HepG2 (cell line): Measurements from ENCODE around the gene REEP6. TPM values are rescaled to one million over a fixed set of nuclear protein-coding genes. Genes with fewer than 3 reads are reported as not detected.

Experiments
- ATF1 ChIP-seq: IDR thresholded peaks from 2 replicates; pipeline ENCODE4 v1.6.1; 2016; ENCODE audit warnings: mild to moderate bottlenecking, control low read depth
- CBFB ChIP-seq: sonication (generic); formaldehyde crosslinking; IDR thresholded peaks from 2 replicates; pipeline ENCODE4 v1.4.0; 2020; ENCODE audit warnings: missing genetic modification reagents
- CC2D1A ChIP-seq: sonication (generic); formaldehyde crosslinking; IDR thresholded peaks from 2 replicates; pipeline ENCODE4 v1.8.1; 2023; ENCODE audit warnings: mild to moderate bottlenecking, missing genetic modification reagents
- ERF ChIP-seq: IDR thresholded peaks from 2 replicates; pipeline ENCODE4 v1.6.1; 2018; ENCODE audit warnings: missing biosample characterization, missing genetic modification reagents
- HIVEP1 ChIP-seq: sonication (generic); formaldehyde crosslinking; IDR thresholded peaks from 2 replicates; pipeline ENCODE4 v1.4.0; 2020; ENCODE audit warnings: mild to moderate bottlenecking, missing genetic modification reagents
- HMGXB4 ChIP-seq, 2 experiments: sonication (generic) in 1 of 2; formaldehyde crosslinking in 1 of 2; IDR thresholded peaks; 2 replicates each; pipeline versions ENCODE4 v1.4.0 to v1.6.1; 2018 to 2020; ENCODE audit warnings: missing genetic modification reagents in 2 of 2, borderline replicate concordance in 1 of 2, low read depth in 1 of 2, mild to moderate bottlenecking in 1 of 2, missing biosample characterization in 1 of 2
- HNF4G ChIP-seq, 2 experiments: sonication (generic) in 1 of 2; formaldehyde crosslinking in 1 of 2; IDR thresholded peaks; 2 replicates each; pipeline versions ENCODE4 v1.4.0 to v1.6.1; 2011 to 2020; ENCODE audit warnings: borderline replicate concordance in 2 of 2, low read depth in 2 of 2, mild to moderate bottlenecking in 2 of 2, low read length in 1 of 2, missing genetic modification reagents in 1 of 2, moderate library complexity in 1 of 2
- IKZF1 ChIP-seq: fragments of 450-650 bp; IDR thresholded peaks from 2 replicates; pipeline ENCODE4 v1.7.1; 2016
- KDM3A ChIP-seq: IDR thresholded peaks from 2 replicates; pipeline ENCODE4 v1.6.1; 2018; ENCODE audit warnings: low read depth, missing compliant biosample characterization
- MBD4 ChIP-seq: IDR thresholded peaks from 2 replicates; pipeline ENCODE4 v1.6.1; 2012; ENCODE audit warnings: low read length, inconsistent platforms, borderline replicate concordance
- NFATC3 ChIP-seq: sonication (generic); formaldehyde crosslinking; IDR thresholded peaks from 2 replicates; pipeline ENCODE4 v1.5.1; 2020; ENCODE audit warnings: mild to moderate bottlenecking, missing genetic modification reagents
- NPAS2 ChIP-seq: sonication (generic); formaldehyde crosslinking; IDR thresholded peaks from 2 replicates; pipeline ENCODE4 v1.8.0; 2022; ENCODE audit warnings: mild to moderate bottlenecking, missing genetic modification reagents, borderline replicate concordance
- POLR2AphosphoS5 ChIP-seq: IDR thresholded peaks from 2 replicates; pipeline ENCODE4 v1.6.1; 2012; ENCODE audit warnings: low read depth, low read length
- THAP11 ChIP-seq: IDR thresholded peaks from 2 replicates; pipeline ENCODE4 v1.6.1; 2016; ENCODE audit warnings: missing biosample characterization, missing genetic modification reagents
- ZBTB4 ChIP-seq: sonication (generic); formaldehyde crosslinking; IDR thresholded peaks from 2 replicates; pipeline ENCODE4 v1.4.0; 2020; ENCODE audit warnings: missing genetic modification reagents, mild to moderate bottlenecking, borderline replicate concordance
- ZBTB7B ChIP-seq: sonication (generic); formaldehyde crosslinking; IDR thresholded peaks from 2 replicates; pipeline ENCODE4 v1.4.0; 2020; ENCODE audit warnings: missing genetic modification reagents
- ZMAT3 ChIP-seq: sonication (generic); formaldehyde crosslinking; conservative IDR thresholded peaks from 2 replicates; pipeline ENCODE4 v1.7.0; 2021; ENCODE audit warnings: missing genetic modification reagents
- ZNF317 ChIP-seq: sonication (generic); formaldehyde crosslinking; IDR thresholded peaks from 2 replicates; pipeline ENCODE4 v1.5.0; 2020; ENCODE audit warnings: mild to moderate bottlenecking, missing genetic modification reagents
- ZNF746 ChIP-seq: sonication (generic); formaldehyde crosslinking; IDR thresholded peaks from 2 replicates; pipeline ENCODE4 v1.8.0; 2022; ENCODE audit warnings: mild to moderate bottlenecking, missing genetic modification reagents
- ZNF891 ChIP-seq: sonication (generic); formaldehyde crosslinking; IDR thresholded peaks from 2 replicates; pipeline ENCODE4 v1.5.0; 2020; ENCODE audit warnings: mild to moderate bottlenecking, missing genetic modification reagents
- polyA plus RNA-seq, 8 experiments: library from polyadenylated mRNA; depleted of rRNA in 3 of 8; stranded (reverse) in 7 of 8; unstranded in 1 of 8; fragments of >200 nt; fragmentation: Illumina TruSeq in 4 of 8; extraction: Trizol in 4 of 8; gene quantifications; 2 replicates each; pipeline versions ENCODE4 v1.2.1 to v1.2.3, GENCODE V29; 2011 to 2016; ENCODE audit warnings: low read depth in 4 of 8, missing spikeins in 1 of 8, mixed read lengths in 1 of 8; ENCODE audit not compliant: insufficient read depth in 1 of 8
- total RNA-seq, 5 experiments: library from RNA; depleted of rRNA; stranded (reverse); fragments of >200 nt; fragmentation: Illumina TruSeq; extraction: Trizol; gene quantifications; 2 replicates each; pipeline ENCODE4 v1.2.3, GENCODE V29; 2016; ENCODE audit warnings: low read depth in 1 of 5
- TF ChIP-seq, protein P1 (sequence below): sonication (generic); formaldehyde crosslinking; IDR thresholded peaks from 2 replicates; pipeline ENCODE4 v1.5.1; 2020; ENCODE audit warnings: mild to moderate bottlenecking, moderate library complexity, missing genetic modification reagents

Gene REEP6
- total and polyA plus RNA-seq, 2 of the 13 experiments (the other 11 are each of a cell fraction or from before 2014, with no cell fraction given), result 10.0 to 28.8 TPM

GRCh38 chr19:1489463-1490310, 1.3 kb upstream of the REEP6 start (continued):
- TF ChIP-seq, protein P1, sequence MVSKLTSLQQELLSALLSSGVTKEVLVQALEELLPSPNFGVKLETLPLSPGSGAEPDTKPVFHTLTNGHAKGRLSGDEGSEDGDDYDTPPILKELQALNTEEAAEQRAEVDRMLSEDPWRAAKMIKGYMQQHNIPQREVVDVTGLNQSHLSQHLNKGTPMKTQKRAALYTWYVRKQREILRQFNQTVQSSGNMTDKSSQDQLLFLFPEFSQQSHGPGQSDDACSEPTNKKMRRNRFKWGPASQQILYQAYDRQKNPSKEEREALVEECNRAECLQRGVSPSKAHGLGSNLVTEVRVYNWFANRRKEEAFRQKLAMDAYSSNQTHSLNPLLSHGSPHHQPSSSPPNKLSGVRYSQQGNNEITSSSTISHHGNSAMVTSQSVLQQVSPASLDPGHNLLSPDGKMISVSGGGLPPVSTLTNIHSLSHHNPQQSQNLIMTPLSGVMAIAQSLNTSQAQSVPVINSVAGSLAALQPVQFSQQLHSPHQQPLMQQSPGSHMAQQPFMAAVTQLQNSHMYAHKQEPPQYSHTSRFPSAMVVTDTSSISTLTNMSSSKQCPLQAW, result peak; percentile 59
- TF ChIP-seq ZNF746, result no peak
- TF ChIP-seq THAP11, result no peak
- TF ChIP-seq ZBTB7B (CRISPR knock-in tag), result peak; percentile 86
- no peak for TF ChIP-seq ERF (CRISPR knock-in tag)
- TF ChIP-seq NPAS2 (CRISPR knock-in tag), result no peak
- 0 out of 2 replicates have a peak, but pooled peaks have one; percentile 20 for TF ChIP-seq HIVEP1
- 0 out of 2 replicates have a peak, but pooled peaks have one; percentile 32 for TF ChIP-seq ZNF317 (CRISPR knock-in tag)
- TF ChIP-seq HNF4G (IDR thresholded peaks at IDR 0.05; ENCODE audit: borderline replicate concordance, low read depth, low read length), result no peak
- TF ChIP-seq HNF4G (CRISPR knock-in tag; IDR thresholded peaks at IDR 0.05; ENCODE audit: borderline replicate concordance, low read depth), result no peak
- TF ChIP-seq KDM3A (CRISPR knock-in tag), result no peak
- no peak for TF ChIP-seq MBD4
- no peak; a peak in 1 of 4 replicates for TF ChIP-seq HMGXB4 (CRISPR knock-in tag; IDR thresholded peaks at IDR 0.05; ENCODE audit: borderline replicate concordance in 1 of 2, low read depth in 1 of 2)
- 0 out of 2 replicates have a peak, but pooled peaks have one; percentile 82 for TF ChIP-seq ZMAT3 (CRISPR knock-in tag)
- TF ChIP-seq ZBTB4 (CRISPR knock-in tag), result no peak
- TF ChIP-seq ATF1 (CRISPR knock-in tag), result no peak
- TF ChIP-seq POLR2AphosphoS5, result no peak; the same call in 1 of the 2 replicates
- TF ChIP-seq IKZF1, result no peak
- 0 out of 2 replicates have a peak, but pooled peaks have one; percentile 16 for TF ChIP-seq NFATC3 (CRISPR knock-in tag)
- peak; percentile 60; the same call in 1 of the 2 replicates for TF ChIP-seq ZNF891
- no peak for TF ChIP-seq CC2D1A (CRISPR knock-in tag)
- TF ChIP-seq CBFB (CRISPR knock-in tag), result no peak
